SKM-1 treated with dmso at 0.1 percent for 144 hours (cell line): Measurements from ENCODE around the gene KLHL40.

Source experiments
- DNase-seq: peaks from one replicate; lab custom pipeline; 2025; ENCODE audit not compliant: unreplicated experiment; lab: John Stamatoyannopoulos, UW

Gene KLHL40

DNA sequence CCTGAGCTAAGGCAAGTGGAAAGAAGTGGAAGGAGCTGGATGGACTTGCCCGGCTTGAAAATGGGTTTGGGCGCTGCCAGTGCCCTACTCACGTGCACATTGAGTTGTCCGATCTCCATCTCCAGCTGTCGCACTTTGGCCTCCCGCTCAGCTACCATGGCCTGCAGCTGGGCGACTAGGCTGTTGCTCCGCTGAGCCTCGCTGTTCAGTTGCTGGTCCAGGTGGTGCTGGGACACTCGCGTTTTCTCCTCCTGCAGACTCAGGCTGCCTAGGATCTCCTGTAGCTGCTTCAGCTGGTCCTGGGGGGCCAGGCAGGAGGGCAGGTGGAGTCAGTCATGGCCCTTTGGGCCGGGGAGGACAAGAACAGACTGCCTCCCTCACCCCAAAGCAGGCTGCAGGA, 50.3 kb downstream of the KLHL40 start:
- no peak for DNase-seq

DNA sequence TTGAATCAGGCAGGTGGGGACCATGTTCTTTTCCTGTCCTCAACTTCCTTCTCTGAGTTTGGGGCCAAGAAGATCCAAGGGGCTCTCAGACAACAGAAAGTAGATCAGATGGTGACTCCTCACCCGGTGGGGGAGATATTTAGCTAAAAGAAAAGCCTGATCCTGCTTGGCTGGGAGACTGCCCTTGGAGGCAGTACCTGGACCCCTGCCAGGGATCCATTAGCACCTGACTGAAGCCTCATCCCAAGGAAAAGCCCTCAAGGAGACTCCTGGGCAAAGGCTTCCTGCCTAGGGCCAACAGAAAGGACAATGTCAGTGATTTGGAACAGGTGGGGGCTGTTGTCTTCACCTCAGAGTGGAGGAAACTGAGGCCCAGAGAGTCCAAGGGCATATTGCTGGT, 50.7 kb downstream of the KLHL40 start:
- DNase-seq, result no peak

DNA sequence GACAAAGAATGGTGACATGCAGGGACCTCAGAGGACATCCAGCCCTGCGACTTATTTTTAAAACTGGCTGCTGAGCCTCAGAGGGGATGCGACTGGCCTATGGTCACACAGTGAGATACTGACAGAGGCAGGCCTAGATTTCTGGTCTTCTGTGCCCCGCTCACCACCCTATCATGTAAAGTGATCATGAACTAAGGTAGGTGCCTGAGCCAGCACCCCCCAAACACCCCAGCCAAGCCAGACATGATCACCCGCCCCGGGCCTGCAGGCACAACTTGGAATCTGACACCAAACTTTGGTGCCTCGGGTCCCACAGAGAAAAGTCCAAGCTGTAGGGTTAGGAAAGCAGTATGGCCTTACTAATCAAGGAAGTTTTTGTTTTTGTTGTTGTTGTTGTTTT, 51.2 kb downstream of the KLHL40 start:
- no peak for DNase-seq

DNA sequence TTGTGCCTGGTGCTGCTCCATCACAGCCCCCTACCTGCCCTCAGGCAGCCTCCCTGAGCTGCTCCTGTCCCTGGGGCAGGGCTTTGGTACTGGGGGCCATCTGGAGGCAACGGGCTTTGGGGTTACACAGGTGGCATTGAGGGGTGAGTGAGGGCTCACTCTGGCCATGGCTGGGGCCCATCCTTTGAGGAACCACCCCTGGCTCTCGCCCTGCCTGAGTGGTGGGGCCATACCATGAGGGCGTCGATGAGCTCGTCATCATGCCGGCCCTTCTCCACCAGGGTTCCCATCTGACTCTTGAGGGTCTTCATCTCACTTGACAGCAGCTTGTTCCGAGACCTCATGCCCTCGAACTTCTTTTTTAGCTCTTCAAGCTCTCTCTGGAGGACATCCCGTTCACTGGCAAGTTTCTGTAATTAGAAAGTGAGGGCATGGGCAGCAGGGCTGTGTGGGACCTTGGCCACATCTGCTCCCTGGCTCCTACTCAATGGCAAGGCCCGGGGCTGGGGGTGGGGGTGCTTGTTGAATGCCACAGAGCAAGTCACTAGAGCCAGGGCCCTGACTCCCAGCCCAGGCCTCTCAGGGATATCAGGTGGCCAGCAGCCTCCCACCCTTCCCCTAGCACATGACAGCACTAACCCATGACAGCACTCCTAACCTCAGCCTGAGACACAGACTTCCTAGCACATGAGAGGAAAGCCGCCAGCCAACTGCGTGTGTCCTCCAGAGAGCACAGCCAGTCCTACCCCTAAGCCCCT, 54.2 kb downstream of the KLHL40 start:
- DNase-seq, result no peak

DNA sequence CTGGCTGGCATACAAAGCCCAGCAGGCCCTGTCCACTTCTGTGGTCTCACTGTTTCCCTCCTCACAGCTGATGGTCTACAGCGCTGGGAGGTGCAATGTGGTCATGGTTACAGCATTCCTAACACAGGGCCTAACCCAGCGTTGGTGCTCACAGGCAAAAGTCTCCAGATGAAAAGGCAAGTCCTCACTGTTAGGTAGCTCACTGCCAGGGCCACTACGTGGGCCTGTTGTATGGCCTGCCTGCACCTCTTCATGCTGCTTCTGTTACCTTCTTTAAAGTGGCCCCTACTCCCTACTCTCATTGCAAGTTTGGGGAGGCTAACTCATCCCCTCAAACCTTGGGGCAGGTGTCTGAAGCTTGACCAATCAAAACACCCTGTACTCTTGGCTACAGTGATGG, 56.5 kb downstream of the KLHL40 start:
- DNase-seq, result no peak
